GM18517 (cell line): ENCODE data around the gene ETFBKMT.

Source experiments
- ATAC-seq: cut with Tn5 transposase; IDR thresholded peaks from one replicate; pipeline ENCODE4 v1.9.1; 2021; ENCODE audit warnings: mild to moderate bottlenecking, moderate library complexity; ENCODE audit not compliant: unreplicated experiment

Gene ETFBKMT, protein sequence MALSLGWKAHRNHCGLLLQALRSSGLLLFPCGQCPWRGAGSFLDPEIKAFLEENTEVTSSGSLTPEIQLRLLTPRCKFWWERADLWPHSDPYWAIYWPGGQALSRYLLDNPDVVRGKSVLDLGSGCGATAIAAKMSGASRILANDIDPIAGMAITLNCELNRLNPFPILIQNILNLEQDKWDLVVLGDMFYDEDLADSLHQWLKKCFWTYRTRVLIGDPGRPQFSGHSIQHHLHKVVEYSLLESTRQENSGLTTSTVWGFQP

GRCh38 chr12:31659087-31659942 lies at the start of gene ETFBKMT:
Gene ETFBKMT, plus strand, starts transcription at chr12:31659688. Its CDS starts 2,266 bp downstream, at chr12:31661954.
- ATAC-seq, result peak; percentile 99

- ATAC-seq, result no peak
Measured at GRCh38 chr12:31612819-31613218, 46.7 kb upstream of the ETFBKMT start.

- no peak for ATAC-seq
Measured at GRCh38 chr12:31618228-31619025, 41.1 kb upstream of the ETFBKMT start.

DNA sequence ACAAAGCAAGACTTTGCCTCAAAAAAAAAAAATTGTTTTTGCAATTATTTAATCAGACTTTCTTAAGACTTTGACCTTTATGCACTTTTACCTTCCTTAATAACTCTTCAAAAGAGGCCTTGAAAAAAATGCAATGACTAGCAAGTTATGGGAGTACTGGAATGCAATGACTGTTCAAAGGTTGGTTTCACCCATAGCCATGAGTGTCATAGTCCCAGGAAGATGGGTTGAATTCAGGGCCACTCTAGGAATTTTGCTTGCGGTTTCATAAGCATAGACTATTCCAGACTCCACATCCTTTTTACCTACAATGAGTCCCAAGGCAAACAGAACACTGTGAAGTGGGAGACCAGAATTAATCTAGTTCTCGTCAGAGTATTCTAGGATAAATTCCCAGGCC lies 39.2 kb upstream of the ETFBKMT start:
- no peak for ATAC-seq

DNA sequence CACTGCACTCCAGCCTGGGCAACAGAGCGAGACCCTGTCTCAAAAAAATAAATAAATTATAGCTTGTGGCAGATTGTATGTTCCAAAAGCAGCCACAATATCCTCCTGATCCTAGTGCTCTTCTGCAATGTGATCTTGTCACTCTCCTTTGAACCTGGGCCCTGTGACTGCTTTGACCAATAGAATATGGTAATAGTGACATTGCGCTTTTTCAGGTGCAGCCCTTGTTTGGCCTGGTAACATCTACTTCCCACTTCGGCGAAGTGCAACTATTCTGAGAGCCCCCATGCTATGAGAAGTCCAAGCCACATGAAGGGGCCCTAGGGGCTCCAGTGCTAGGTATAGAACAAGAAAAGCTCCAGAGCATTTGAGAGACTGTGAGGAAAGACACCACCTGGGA lies 37.5 kb upstream of the ETFBKMT start:
- no peak for ATAC-seq

GRCh38 chr12:31626270-31626995 lies 33.1 kb upstream of the ETFBKMT start:
- no peak for ATAC-seq

DNA sequence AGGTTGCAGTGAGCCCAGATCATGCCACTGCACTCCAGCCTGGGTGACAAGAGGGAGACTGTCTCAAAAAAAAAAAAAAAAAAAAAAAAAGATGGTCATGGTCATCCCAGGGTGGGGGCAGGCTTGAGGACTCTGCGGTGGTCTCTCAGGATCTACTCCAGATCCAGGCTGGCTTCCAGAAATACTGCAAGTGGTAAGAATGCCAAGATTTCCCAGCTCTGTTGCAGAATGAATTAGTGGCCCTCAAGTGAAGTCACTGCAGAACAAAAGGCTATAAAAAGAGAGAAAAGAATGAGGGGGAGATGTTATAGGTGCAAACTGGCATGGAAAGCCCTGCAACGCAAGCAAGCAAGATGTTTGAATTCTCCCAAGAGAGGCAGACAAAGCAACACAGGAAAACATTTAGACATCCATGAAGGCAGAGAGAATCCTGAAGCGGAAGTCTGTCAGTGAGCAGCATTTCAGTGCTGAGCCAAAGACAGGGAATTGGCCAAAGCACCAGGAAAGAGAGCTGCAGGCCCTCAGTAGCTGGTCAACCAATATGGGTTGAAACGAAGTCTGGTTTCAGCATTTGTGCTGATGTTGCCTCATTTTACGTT lies 31.9 kb upstream of the ETFBKMT start:
- ATAC-seq, result no peak

- ATAC-seq, result no peak
Measured at GRCh38 chr12:31629756-31630732, 29.4 kb upstream of the ETFBKMT start.

DNA sequence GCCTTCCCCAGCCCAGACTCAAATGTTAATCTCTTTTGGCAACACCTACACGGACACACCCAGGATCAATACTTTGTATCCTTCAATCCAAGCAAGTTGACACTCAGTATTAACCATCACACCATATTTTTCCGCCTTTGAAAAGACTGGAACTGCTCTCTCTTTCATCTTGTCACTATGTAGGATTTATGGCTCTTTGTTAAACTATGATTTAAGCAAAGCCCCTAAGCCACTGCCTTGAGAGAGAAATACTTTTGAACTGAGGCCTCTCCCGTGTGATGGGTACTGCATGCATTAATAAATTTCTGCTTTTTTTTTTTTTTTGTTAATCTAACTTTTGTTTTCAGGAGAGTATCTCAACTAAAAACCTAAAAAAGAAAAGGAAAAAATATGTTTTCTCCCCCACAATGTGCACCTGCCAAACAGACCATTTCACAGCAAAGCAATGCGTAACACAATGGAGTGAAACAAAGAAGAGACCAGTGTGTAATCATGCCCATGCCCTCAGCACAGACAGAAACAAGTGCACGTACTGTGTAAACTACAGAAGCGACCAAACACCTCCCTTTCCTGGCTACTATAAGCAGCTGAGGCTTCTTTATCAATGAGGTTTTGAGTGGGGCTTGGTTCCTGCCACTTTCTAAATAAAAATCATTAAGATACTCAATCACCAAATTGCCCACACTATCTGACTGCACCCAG lies 28.3 kb upstream of the ETFBKMT start:
- no peak for ATAC-seq

DNA sequence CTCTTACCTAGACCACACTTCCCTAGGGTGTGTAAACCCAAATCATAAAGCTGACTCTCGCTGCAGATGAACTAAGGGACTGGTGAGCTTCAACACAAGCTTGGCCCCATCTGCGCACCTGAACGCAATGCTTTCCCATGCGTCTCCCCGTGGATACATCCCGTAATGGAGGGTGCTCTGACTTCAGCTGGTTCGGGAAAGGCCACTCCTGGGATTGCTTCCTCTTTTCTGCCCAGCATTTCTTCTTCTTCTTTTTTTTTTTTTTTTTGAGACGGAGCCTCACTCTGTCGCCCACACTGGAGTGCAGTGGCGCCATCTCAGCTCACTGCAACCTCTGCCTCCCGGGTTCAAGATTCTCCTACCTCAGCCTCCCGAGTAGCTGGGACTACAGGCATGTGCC lies 27.7 kb upstream of the ETFBKMT start:
- ATAC-seq, result no peak

DNA sequence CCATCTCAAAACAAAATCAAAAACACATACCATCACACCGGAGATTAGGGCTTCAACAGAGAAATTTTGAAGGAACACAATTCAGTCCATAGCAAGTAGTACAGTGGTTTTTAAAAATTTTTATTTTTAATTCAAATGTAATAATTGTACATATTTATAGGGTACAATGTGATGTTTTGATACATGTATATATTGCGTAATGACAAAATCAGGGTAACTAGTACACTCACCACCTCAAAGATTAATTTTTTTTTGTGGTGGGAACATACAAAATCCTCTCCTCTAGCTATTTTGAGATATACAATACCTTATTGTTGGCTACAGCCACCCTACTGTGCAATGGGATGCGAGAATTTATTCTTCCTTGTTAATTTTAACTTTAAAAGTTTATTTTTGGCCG lies 26.0 kb upstream of the ETFBKMT start:
- ATAC-seq, result no peak

GRCh38 chr12:31634620-31635019 lies 24.9 kb upstream of the ETFBKMT start:
- no peak for ATAC-seq

GRCh38 chr12:31641509-31642090 lies 17.9 kb upstream of the ETFBKMT start:
- ATAC-seq, result no peak

DNA sequence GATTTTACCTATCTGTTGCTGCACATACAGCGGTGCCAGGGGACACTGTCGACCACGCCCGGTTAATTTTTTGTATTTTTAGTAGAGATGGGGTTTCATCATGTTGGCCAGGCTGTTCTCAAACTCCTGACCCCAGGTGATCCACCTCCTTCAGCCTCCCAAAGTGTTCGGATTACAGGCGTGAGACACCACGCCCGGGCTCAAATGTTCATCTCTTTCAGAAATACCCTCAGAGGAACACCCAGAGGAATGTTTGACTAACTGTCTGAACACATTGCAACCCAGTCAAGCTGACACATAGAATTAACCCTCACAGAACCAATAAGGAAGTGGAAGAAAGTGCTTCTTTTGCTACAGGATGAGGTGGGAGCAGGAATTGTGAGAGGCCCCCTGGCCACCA lies 15.0 kb upstream of the ETFBKMT start:
- ATAC-seq, result no peak

- ATAC-seq, result no peak
Measured at GRCh38 chr12:31645924-31646323, 13.6 kb upstream of the ETFBKMT start.

- ATAC-seq, result no peak
Measured at GRCh38 chr12:31647086-31647491, 12.4 kb upstream of the ETFBKMT start.

DNA sequence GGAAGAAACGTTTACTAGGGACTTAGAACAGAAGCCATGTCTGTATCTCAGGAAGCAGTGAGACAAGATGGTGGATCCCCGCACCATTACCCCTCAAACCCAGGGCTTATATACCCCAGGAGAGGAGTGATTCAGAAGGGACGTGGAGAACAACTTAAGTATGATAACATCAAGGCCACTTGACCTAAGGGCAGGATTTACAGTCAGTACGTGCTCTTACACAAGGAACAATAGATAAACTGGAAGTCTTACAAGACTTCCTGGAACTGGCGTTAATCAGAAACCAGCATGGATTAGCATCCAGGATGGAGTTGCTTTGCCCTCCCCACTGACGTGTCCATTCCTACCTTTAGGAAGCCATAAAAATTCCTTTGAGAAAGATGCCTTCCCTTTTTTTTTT lies 8.6 kb upstream of the ETFBKMT start:
- ATAC-seq, result no peak

GRCh38 chr12:31651893-31652521 lies 7.5 kb upstream of the ETFBKMT start:
- no peak for ATAC-seq
